A549 (cell line): Measurements from ENCODE around the gene TM4SF18. TPM values are rescaled to one million over a fixed set of nuclear protein-coding genes. Genes with fewer than 3 reads are reported as not detected.

ENCODE experiments used
- BCL3 ChIP-seq: fragments of >200 bp; sonication (Bioruptor Twin); formaldehyde crosslinking; IDR thresholded peaks from 3 replicates; pipeline ENCODE4 v1.6.1; 2016
- BHLHE40 ChIP-seq: IDR thresholded peaks from 2 replicates; pipeline ENCODE4 v1.6.1; 2012; ENCODE audit warnings: low read depth, low read length, inconsistent platforms
- CBX8 ChIP-seq: fragments of 200-600 bp; sonication (generic); IDR thresholded peaks from 2 replicates; pipeline ENCODE4 v1.6.1; 2016
- CHD4 ChIP-seq: fragments of 200-600 bp; sonication (generic); IDR thresholded peaks from 2 replicates; pipeline ENCODE4 v1.6.1; 2016; ENCODE audit warnings: antibody characterized with exemption, mild to moderate bottlenecking, borderline replicate concordance
- EHF ChIP-seq: fragments of 250-450 bp; sonication (Bioruptor Pico); IDR thresholded peaks from 2 replicates; pipeline ENCODE4 v1.5.0; 2020; ENCODE audit warnings: mild to moderate bottlenecking
- ELK1 ChIP-seq: fragments of 150-350 bp; IDR thresholded peaks from 2 replicates; pipeline ENCODE4 v1.6.1; 2014; ENCODE audit warnings: low read depth, mild to moderate bottlenecking, low read length
- HDAC2 ChIP-seq: fragments of 200-600 bp; sonication (generic); IDR thresholded peaks from 2 replicates; pipeline ENCODE4 v1.6.1; 2016
- HES2 ChIP-seq: fragments of >200 bp; sonication (Bioruptor Twin); formaldehyde crosslinking; IDR thresholded peaks from 2 replicates; pipeline ENCODE4 v1.6.1; 2016
- HMGXB4 ChIP-seq: fragments of 250-450 bp; sonication (Bioruptor Pico); IDR thresholded peaks from 2 replicates; pipeline ENCODE4 v1.5.0; 2021; ENCODE audit warnings: mild to moderate bottlenecking, moderate library complexity, borderline replicate concordance
- HOXA7 ChIP-seq: fragments of 250-450 bp; sonication (Bioruptor Pico); IDR thresholded peaks from 2 replicates; pipeline ENCODE4 v1.5.0; 2020; ENCODE audit warnings: mild to moderate bottlenecking, moderate library complexity
- HOXB13 ChIP-seq: fragments of 250-450 bp; sonication (Bioruptor Pico); IDR thresholded peaks from 2 replicates; pipeline ENCODE4 v1.5.0; 2020; ENCODE audit warnings: low read depth, mild to moderate bottlenecking, moderate library complexity
- KDM1A ChIP-seq: fragments of 200-600 bp; sonication (generic); IDR thresholded peaks from 2 replicates; pipeline ENCODE4 v1.6.1; 2016; ENCODE audit warnings: low read depth, mild to moderate bottlenecking
- MAX ChIP-seq: IDR thresholded peaks from 2 replicates; pipeline ENCODE4 v1.6.1; 2012
- MAZ ChIP-seq: fragments of 150-350 bp; IDR thresholded peaks from 2 replicates; pipeline ENCODE4 v1.6.1; 2014; ENCODE audit warnings: antibody characterized with exemption, low read depth, low read length, borderline replicate concordance
- NFE2L2 ChIP-seq: fragments of 150-350 bp; conservative IDR thresholded peaks from 2 replicates; pipeline ENCODE4 v1.6.1; 2014; ENCODE audit warnings: low read length
- NR3C1 ChIP-seq: fragments of >200 bp; sonication (Bioruptor Twin); formaldehyde crosslinking; IDR thresholded peaks from 3 replicates; pipeline ENCODE4 v1.6.1; 2017
- REST ChIP-seq: fragments of 200-600 bp; sonication (generic); IDR thresholded peaks from 2 replicates; pipeline ENCODE4 v1.6.1; 2016; ENCODE audit warnings: antibody characterized with exemption, mild to moderate bottlenecking, moderate library complexity
- RFX5 ChIP-seq: fragments of 450-650 bp; IDR thresholded peaks from 2 replicates; pipeline ENCODE4 v1.7.1; 2014; ENCODE audit warnings: antibody characterized with exemption, mild to moderate bottlenecking, moderate library complexity
- TFCP2L1 ChIP-seq: fragments of 250-450 bp; sonication (Bioruptor Pico); IDR thresholded peaks from 2 replicates; pipeline ENCODE4 v1.5.0; 2021; ENCODE audit warnings: mild to moderate bottlenecking
- ZNF302 ChIP-seq: fragments of 250-450 bp; sonication (Bioruptor Pico); IDR thresholded peaks from 2 replicates; pipeline ENCODE4 v1.9.0; 2021; ENCODE audit warnings: inconsistent platforms, mild to moderate bottlenecking, moderate library complexity
- polyA plus RNA-seq, 4 experiments: library from polyadenylated mRNA; depleted of rRNA in 3 of 4; stranded (reverse); fragments of >200 nt; fragmentation: RNase III in 1 of 4; extraction: RNeasy Plus Mini Kit Qiagen cat#74134 plus additional on column Dnase treatment in 1 of 4; gene quantifications; 2 replicates in 3 of 4; 3 replicates in 1 of 4; pipeline ENCODE4 v1.2.3, GENCODE V29; 2011 to 2017

The TM4SF18 gene
- polyA plus RNA-seq, 2 of the 4 experiments (the other 2 are of a cell fraction), result 51.3 to 99.8 TPM

GRCh38 chr3:149376718-149377407 lies 43.4 kb upstream of the TM4SF18 start (continued):
- peak; percentile 54; the same call in 1 of the 2 replicates for TF ChIP-seq HMGXB4 (CRISPR knock-in tag)
- no peak for TF ChIP-seq HDAC2
- no peak for TF ChIP-seq RFX5
- no peak for TF ChIP-seq NFE2L2
- TF ChIP-seq EHF (CRISPR knock-in tag), result peak; percentile 50; the same call in 1 of the 2 replicates
- no peak for TF ChIP-seq BHLHE40
- no peak for TF ChIP-seq NR3C1
- TF ChIP-seq MAZ, result no peak
- no peak for TF ChIP-seq CBX8
- TF ChIP-seq MAX, result no peak
- TF ChIP-seq KDM1A, result no peak
- TF ChIP-seq HES2, result no peak
- peak; percentile 91 for TF ChIP-seq HOXA7 (CRISPR knock-in tag)
- no peak for TF ChIP-seq CHD4
- TF ChIP-seq REST, result no peak; the same call in 1 of the 2 replicates
- TF ChIP-seq ELK1, result no peak
- TF ChIP-seq TFCP2L1 (CRISPR knock-in tag), result no peak; the same call in 1 of the 2 replicates
- no peak for TF ChIP-seq BCL3
- TF ChIP-seq ZNF302, result no peak
- no peak for TF ChIP-seq HOXB13
